Measurements from ENCODE around the gene KCNC1. TPM values are rescaled to one million over a fixed set of nuclear protein-coding genes. Genes with fewer than 3 reads are reported as not detected.

The KCNC1 gene
- total and polyA plus RNA-seq, 7 experiments from 2014 or later = not detected

- POLR2A ChIA-PET = no interaction called here
- H3K36me3 Mint-ChIP-seq = peaks cover 0 to 35% (median 31%) of the 10 kb centered on the region in 5 donors
- H3K27ac Mint-ChIP-seq = no peak overlapping the region
- ATAC-seq (no peak), DNase-seq (no peak)
- Histone ChIP-seq H3K4me3 (ENCODE audit: low read length) (no peak overlapping the region), H3K27me3 (ENCODE audit: control insufficient read depth in 2 of 2, insufficient read depth in 2 of 2, low read length in 2 of 2) (no peaks in the 10 kb centered on the region), H3K36me3 (ENCODE audit: control insufficient read depth in 2 of 3, insufficient read depth in 3 of 3, low read length in 3 of 3) (peaks cover 0 to 3% (median 0%) of the 10 kb centered on the region in 3 experiments), H3K27ac (ENCODE audit: low read depth, low read length) (no peak overlapping the region), H3K9me3 (ENCODE audit: control insufficient read depth in 2 of 3, low read length in 3 of 3) (no peaks in the 10 kb centered on the region), H3K4me1 (ENCODE audit: control insufficient read depth in 2 of 2, insufficient read depth in 2 of 2, low read length in 2 of 2) (no peaks in the 10 kb centered on the region)
- no peak overlapping the region for H3K4me3 Mint-ChIP-seq
- H3K27me3 Mint-ChIP-seq = no peaks in the 10 kb centered on the region
- peaks cover 0 to 8% (median 0%) of the 10 kb centered on the region in 7 donors for H3K4me1 Mint-ChIP-seq
- H3K9me3 Mint-ChIP-seq = peaks cover 0 to 5% (median 0%) of the 10 kb centered on the region in 11 donors
- CTCF ChIA-PET = no interaction called here
- intact Hi-C loops (cut with micrococcal nuclease) = no loop called here
Observed at GRCh38 chr11:17791144-17791543, 56.6 kb downstream of the KCNC1 start.

DNA sequence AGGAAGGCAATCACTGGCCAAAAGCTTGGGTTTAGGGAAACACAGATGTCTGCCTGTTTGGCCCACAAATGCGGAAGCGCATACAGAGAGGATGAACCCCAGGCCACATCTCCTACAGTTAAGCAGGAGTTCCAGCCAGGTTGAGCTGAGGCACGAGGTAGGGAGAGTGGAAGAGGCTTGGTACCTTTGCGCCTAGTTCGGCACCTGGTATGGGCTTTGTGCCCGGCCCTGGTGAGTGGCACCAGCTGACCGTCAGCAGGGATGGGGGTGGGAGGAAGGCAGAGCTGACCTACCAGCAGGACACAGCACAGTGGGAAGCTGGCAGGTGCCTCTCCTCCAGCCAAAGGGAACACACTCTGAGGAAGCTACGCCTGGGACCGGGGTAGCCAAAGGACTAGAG lies 57.6 kb downstream of the KCNC1 start:
- Mint-ChIP-seq H3K9me3 (peaks cover 0 to 5% (median 0%) of the 10 kb centered on the region in 11 donors), H3K27me3 (no peaks in the 10 kb centered on the region), H3K4me3 (no peak overlapping the region), H3K27ac (no peak overlapping the region), H3K36me3 (peaks cover 0 to 43% (median 27%) of the 10 kb centered on the region in 5 donors), H3K4me1 (peaks cover 0 to 8% (median 0%) of the 10 kb centered on the region in 7 donors)
- ChIA-PET POLR2A (no interaction called here), CTCF (no interaction called here)
- DNase-seq (no peak), ATAC-seq (no peak)
- Histone ChIP-seq H3K9me3 (ENCODE audit: control insufficient read depth in 2 of 3, low read length in 3 of 3) (no peaks in the 10 kb centered on the region), H3K4me1 (ENCODE audit: control insufficient read depth in 2 of 2, insufficient read depth in 2 of 2, low read length in 2 of 2) (no peaks in the 10 kb centered on the region), H3K27me3 (ENCODE audit: control insufficient read depth in 2 of 2, insufficient read depth in 2 of 2, low read length in 2 of 2) (no peaks in the 10 kb centered on the region), H3K4me3 (ENCODE audit: low read length) (no peak overlapping the region), H3K36me3 (ENCODE audit: control insufficient read depth in 2 of 3, insufficient read depth in 3 of 3, low read length in 3 of 3) (no peaks in the 10 kb centered on the region), H3K27ac (ENCODE audit: low read depth, low read length) (no peak overlapping the region)
- intact Hi-C loops (cut with micrococcal nuclease) = no loop called here

GRCh38 chr11:17793642-17794170 lies 59.1 kb downstream of the KCNC1 start:
- no peak overlapping the region for H3K27ac ChIP-seq (ENCODE audit: low read depth, low read length)
- H3K4me1 Mint-ChIP-seq = peaks cover 0 to 6% (median 0%) of the 10 kb centered on the region in 7 donors
- no peak overlapping the region for H3K27ac Mint-ChIP-seq
- POLR2A ChIA-PET = no interaction called here
- DNase-seq (no peak), ATAC-seq (no peak)
- intact Hi-C loops (cut with micrococcal nuclease) = no loop called here
- no peak overlapping the region for H3K4me3 ChIP-seq (ENCODE audit: low read length)
- peaks cover 0 to 43% (median 17%) of the 10 kb centered on the region in 5 donors for H3K36me3 Mint-ChIP-seq
- CTCF ChIA-PET = no interaction called here
- no peaks in the 10 kb centered on the region for H3K27me3 Mint-ChIP-seq
- H3K4me3 Mint-ChIP-seq = no peak overlapping the region
- no peaks in the 10 kb centered on the region for H3K27me3 ChIP-seq (ENCODE audit: control insufficient read depth in 2 of 2, insufficient read depth in 2 of 2, low read length in 2 of 2)
- H3K9me3 ChIP-seq (ENCODE audit: control insufficient read depth in 2 of 3, low read length in 3 of 3) = no peaks in the 10 kb centered on the region
- H3K4me1 ChIP-seq (ENCODE audit: control insufficient read depth in 2 of 2, insufficient read depth in 2 of 2, low read length in 2 of 2) = no peaks in the 10 kb centered on the region
- H3K36me3 ChIP-seq (ENCODE audit: control insufficient read depth in 2 of 3, insufficient read depth in 3 of 3, low read length in 3 of 3) = no peaks in the 10 kb centered on the region
- H3K9me3 Mint-ChIP-seq = peaks cover 0 to 2% (median 0%) of the 10 kb centered on the region in 11 donors

- Histone ChIP-seq H3K9me3 (ENCODE audit: control insufficient read depth in 2 of 3, low read length in 3 of 3) (no peaks in the 10 kb centered on the region), H3K4me3 (ENCODE audit: low read length) (no peak overlapping the region), H3K4me1 (ENCODE audit: control insufficient read depth in 2 of 2, insufficient read depth in 2 of 2, low read length in 2 of 2) (no peaks in the 10 kb centered on the region), H3K36me3 (ENCODE audit: control insufficient read depth in 2 of 3, insufficient read depth in 3 of 3, low read length in 3 of 3) (no peaks in the 10 kb centered on the region), H3K27ac (ENCODE audit: low read depth, low read length) (no peak overlapping the region), H3K27me3 (ENCODE audit: control insufficient read depth in 2 of 2, insufficient read depth in 2 of 2, low read length in 2 of 2) (no peaks in the 10 kb centered on the region)
- ATAC-seq = no peak
- Mint-ChIP-seq H3K9me3 (no peaks in the 10 kb centered on the region), H3K4me1 (no peaks in the 10 kb centered on the region), H3K27me3 (no peaks in the 10 kb centered on the region), H3K4me3 (no peak overlapping the region), H3K36me3 (peaks cover 0 to 44% (median 20%) of the 10 kb centered on the region in 5 donors), H3K27ac (no peak overlapping the region)
- ChIA-PET POLR2A (no interaction called here), CTCF (no interaction called here)
- DNase-seq = no peak
- intact Hi-C loops (cut with micrococcal nuclease) = no loop called here
Observed at GRCh38 chr11:17794981-17795380, 60.4 kb downstream of the KCNC1 start.

- H3K4me3 ChIP-seq (ENCODE audit: low read length) = no peak overlapping the region
- ChIA-PET CTCF (no interaction called here), POLR2A (no interaction called here)
- Mint-ChIP-seq H3K4me1 (no peaks in the 10 kb centered on the region), H3K9me3 (peaks cover 0 to under 1% (median 0%) of the 10 kb centered on the region in 11 donors), H3K4me3 (no peak overlapping the region), H3K36me3 (peaks cover 0 to 43% (median 21%) of the 10 kb centered on the region in 5 donors), H3K27ac (no peak overlapping the region), H3K27me3 (no peaks in the 10 kb centered on the region)
- H3K9me3 ChIP-seq (ENCODE audit: control insufficient read depth in 2 of 3, low read length in 3 of 3) = no peaks in the 10 kb centered on the region
- H3K36me3 ChIP-seq (ENCODE audit: control insufficient read depth in 2 of 3, insufficient read depth in 3 of 3, low read length in 3 of 3) = no peaks in the 10 kb centered on the region
- DNase-seq = no peak
- H3K27me3 ChIP-seq (ENCODE audit: control insufficient read depth in 2 of 2, insufficient read depth in 2 of 2, low read length in 2 of 2) = no peaks in the 10 kb centered on the region
- H3K4me1 ChIP-seq (ENCODE audit: control insufficient read depth in 2 of 2, insufficient read depth in 2 of 2, low read length in 2 of 2) = no peaks in the 10 kb centered on the region
- no peak for ATAC-seq
- H3K27ac ChIP-seq (ENCODE audit: low read depth, low read length) = no peak overlapping the region
- intact Hi-C loops (cut with micrococcal nuclease) = no loop called here
Observed at GRCh38 chr11:17796154-17796553, 61.6 kb downstream of the KCNC1 start.

DNA sequence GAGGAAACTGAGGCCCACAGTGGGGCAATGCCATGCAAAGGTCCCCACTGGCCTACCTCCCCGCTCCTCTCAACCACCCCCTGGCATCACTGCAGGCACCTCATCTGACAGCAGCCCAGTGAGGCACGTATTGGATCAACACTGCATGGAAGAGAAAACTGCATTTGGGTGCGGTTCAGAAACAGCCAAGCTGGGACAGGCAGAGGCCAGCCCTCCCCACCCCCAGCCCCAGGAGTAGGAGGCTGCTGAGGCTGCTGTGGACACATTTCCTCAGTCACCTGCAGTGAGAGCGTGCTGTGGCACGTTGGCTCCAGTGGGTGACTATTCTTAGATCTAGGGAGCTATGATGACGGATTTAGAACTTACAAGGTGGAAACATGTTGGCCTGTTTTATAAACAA lies 63.7 kb downstream of the KCNC1 start:
- no peak for ATAC-seq
- Mint-ChIP-seq H3K27ac (no peak overlapping the region), H3K36me3 (peaks cover 0 to 53% (median 25%) of the 10 kb centered on the region in 5 donors), H3K4me1 (no peaks in the 10 kb centered on the region), H3K27me3 (no peaks in the 10 kb centered on the region), H3K9me3 (peaks cover 0 to 2% (median 0%) of the 10 kb centered on the region in 11 donors), H3K4me3 (no peak overlapping the region)
- intact Hi-C loops (cut with micrococcal nuclease) = no loop called here
- Histone ChIP-seq H3K9me3 (ENCODE audit: control insufficient read depth in 2 of 3, low read length in 3 of 3) (no peaks in the 10 kb centered on the region), H3K4me3 (ENCODE audit: low read length) (no peak overlapping the region), H3K27ac (ENCODE audit: low read depth, low read length) (no peak overlapping the region), H3K27me3 (ENCODE audit: control insufficient read depth in 2 of 2, insufficient read depth in 2 of 2, low read length in 2 of 2) (no peaks in the 10 kb centered on the region), H3K4me1 (ENCODE audit: control insufficient read depth in 2 of 2, insufficient read depth in 2 of 2, low read length in 2 of 2) (no peaks in the 10 kb centered on the region), H3K36me3 (ENCODE audit: control insufficient read depth in 2 of 3, insufficient read depth in 3 of 3, low read length in 3 of 3) (no peaks in the 10 kb centered on the region)
- ChIA-PET POLR2A (no interaction called here), CTCF (no interaction called here)
- no peak for DNase-seq

DNA sequence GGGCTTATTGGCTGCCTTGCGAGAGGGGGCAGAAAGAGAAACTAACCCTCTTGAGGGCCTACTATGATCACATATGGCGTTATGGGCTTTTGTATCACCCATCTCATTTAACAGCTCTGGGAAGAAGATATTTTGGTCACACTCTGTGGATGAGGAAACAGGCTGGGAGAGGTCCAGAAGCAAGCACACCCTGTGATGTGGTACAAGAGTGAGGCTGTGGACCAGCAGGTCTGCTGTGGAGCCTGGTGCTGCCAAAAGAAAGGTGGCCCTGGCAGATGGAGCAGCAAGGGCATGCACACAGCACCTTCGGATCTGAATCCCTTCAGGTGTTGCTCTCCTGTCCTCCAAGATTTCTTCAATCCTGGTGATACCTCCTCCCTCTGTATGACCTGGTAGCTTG lies 64.1 kb downstream of the KCNC1 start:
- Mint-ChIP-seq H3K9me3 (peaks cover 0 to 2% (median 0%) of the 10 kb centered on the region in 11 donors), H3K4me1 (no peaks in the 10 kb centered on the region), H3K36me3 (peaks cover 0 to 57% (median 25%) of the 10 kb centered on the region in 5 donors), H3K4me3 (no peak overlapping the region), H3K27me3 (no peaks in the 10 kb centered on the region), H3K27ac (no peak overlapping the region)
- H3K27ac ChIP-seq (ENCODE audit: low read depth, low read length) = no peak overlapping the region
- intact Hi-C loops (cut with micrococcal nuclease) = no loop called here
- DNase-seq = no peak
- H3K4me1 ChIP-seq (ENCODE audit: control insufficient read depth in 2 of 2, insufficient read depth in 2 of 2, low read length in 2 of 2) = no peaks in the 10 kb centered on the region
- ChIA-PET CTCF (no interaction called here), POLR2A (no interaction called here)
- no peaks in the 10 kb centered on the region for H3K27me3 ChIP-seq (ENCODE audit: control insufficient read depth in 2 of 2, insufficient read depth in 2 of 2, low read length in 2 of 2)
- H3K9me3 ChIP-seq (ENCODE audit: control insufficient read depth in 2 of 3, low read length in 3 of 3) = no peaks in the 10 kb centered on the region
- no peak for ATAC-seq
- no peaks in the 10 kb centered on the region for H3K36me3 ChIP-seq (ENCODE audit: control insufficient read depth in 2 of 3, insufficient read depth in 3 of 3, low read length in 3 of 3)
- H3K4me3 ChIP-seq (ENCODE audit: low read length) = no peak overlapping the region
